Mesodermal cell (in vitro differentiated cells): ENCODE data around the gene POU2AF3.

Experiments
- H3K27ac ChIP-seq: 2 replicates; pipeline ENCODE4 v1.7.0; 2013; ENCODE audit warnings: mild to moderate bottlenecking, low read depth, low read length, moderate library complexity; ENCODE audit not compliant: severe bottlenecking
- H3K36me3 ChIP-seq: 2 replicates; pipeline ENCODE4 v1.7.1; 2013; ENCODE audit warnings: mild to moderate bottlenecking, low read length, moderate library complexity; ENCODE audit not compliant: control insufficient read depth, insufficient read depth
- H3K4me1 ChIP-seq: one replicate; pipeline ENCODE4 v1.7.1; 2013; ENCODE audit warnings: mild to moderate bottlenecking, low read length; ENCODE audit not compliant: insufficient read depth, control insufficient read depth, poor library complexity, severe bottlenecking
- H3K4me3 ChIP-seq: 2 replicates; pipeline ENCODE4 v1.7.0; 2013; ENCODE audit warnings: low read length, control low read depth, mild to moderate bottlenecking; ENCODE audit not compliant: insufficient read depth, poor library complexity, severe bottlenecking; ENCODE audit errors: extremely low read depth
- H3K9me3 ChIP-seq: 2 replicates; pipeline ENCODE4 v1.7.1; 2013; ENCODE audit warnings: mild to moderate bottlenecking, low read length, moderate library complexity; ENCODE audit not compliant: control insufficient read depth
- WGBS, 2 experiments: methylation state at CpG; one replicate each; pipeline ENCODE4 v1.1.5; 2013; ENCODE audit warnings: missing lambda C conversion rate in 2 of 2; ENCODE audit not compliant: insufficient coverage in 2 of 2; 5-methylcytosine and 5-hydroxymethylcytosine counted together

The POU2AF3 gene

DNA sequence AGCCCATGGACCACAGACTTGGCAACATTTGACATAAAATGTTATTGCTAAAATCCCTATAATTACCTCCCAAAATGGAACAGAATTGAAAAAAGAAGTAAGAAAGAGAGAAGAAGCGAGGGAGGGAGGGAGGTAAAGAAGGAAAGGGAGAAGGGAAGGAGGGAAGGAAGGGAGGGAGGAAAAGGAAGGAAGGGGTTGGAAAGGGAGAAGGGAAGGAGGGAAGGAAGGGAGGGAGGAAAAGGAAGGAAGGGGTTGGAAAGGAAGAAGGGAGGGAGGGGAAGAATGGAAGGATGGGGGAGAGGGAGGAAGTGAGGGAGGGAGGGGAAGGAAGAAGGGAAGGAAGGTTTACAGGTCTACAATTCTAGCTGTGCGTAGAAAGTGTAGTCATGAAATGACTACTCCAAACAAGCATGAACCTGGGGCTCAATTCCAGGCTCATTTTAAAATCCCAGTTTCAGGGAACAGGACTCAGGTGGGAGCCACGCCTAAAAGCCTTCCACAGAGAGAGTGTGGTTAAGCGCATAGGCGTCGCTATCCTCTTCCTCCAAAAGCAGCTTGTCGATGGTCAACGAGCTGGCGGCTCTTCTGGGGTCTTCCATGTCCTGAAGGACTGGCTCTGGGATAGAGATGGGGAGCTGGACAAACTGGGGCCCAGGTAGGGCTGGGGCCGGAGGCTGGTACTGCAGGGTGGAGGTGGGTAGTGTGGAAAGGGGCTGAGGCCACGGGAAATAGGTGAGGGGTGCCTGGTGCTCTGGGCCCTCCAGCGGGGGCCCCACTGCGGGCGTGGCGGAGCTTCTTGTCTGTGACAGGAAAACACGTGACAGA lies 55.6 kb downstream of the POU2AF3 start:
- Histone ChIP-seq H3K9me3 (no peaks in the 10 kb centered on the region), H3K36me3 (no peaks in the 10 kb centered on the region), H3K27ac (no peak overlapping the region), H3K4me3 (no peak overlapping the region), H3K4me1 (no peaks in the 10 kb centered on the region)
- 93% methylated on average over 14 to 15 of the region's 16 CpGs for WGBS, 2 experiments

DNA sequence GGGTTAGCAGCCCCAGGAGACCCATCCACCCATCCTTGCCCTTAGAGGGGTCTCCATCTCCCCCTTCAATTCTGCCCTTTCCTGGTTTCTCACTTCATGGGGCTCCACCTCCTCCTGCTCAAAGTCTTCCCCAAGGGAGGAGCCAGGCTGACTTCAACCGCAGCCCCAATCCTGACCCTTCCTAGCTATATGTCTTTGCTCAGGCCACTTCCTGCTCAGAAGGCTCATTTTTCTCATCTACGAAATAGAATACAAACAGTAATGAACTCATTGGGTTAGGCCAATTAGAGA lies 56.2 kb downstream of the POU2AF3 start:
- Histone ChIP-seq H3K27ac (no peak overlapping the region), H3K36me3 (no peaks in the 10 kb centered on the region), H3K9me3 (no peaks in the 10 kb centered on the region), H3K4me3 (no peak overlapping the region), H3K4me1 (no peaks in the 10 kb centered on the region)
- WGBS, 2 experiments: 100% methylated on average over 1 of the region's 2 CpGs

DNA sequence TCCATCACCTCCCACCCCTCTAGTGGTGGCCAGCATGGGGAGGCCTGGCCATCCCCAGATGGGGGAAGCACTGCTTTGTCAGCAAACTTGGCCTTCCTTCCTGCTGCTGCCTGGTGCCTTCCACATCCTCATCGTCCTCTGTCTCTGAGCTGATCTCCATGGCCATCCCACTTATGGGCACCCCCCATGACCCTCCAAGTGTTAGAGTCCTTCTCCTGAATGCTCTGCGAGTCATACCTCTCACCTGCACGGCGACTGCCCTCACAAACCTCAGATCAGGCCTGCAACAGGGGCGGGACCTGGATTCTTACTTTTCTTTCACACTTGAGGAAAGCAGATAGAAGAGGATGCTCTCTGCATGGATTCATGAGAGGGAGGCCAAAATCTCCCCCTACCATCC lies 56.8 kb downstream of the POU2AF3 start:
- Histone ChIP-seq H3K4me1 (no peaks in the 10 kb centered on the region), H3K4me3 (no peak overlapping the region), H3K27ac (no peak overlapping the region), H3K36me3 (no peaks in the 10 kb centered on the region), H3K9me3 (no peaks in the 10 kb centered on the region)
- WGBS, 2 experiments: 83 to 100% methylated on average over 1 to 2 of the region's 5 CpGs

DNA sequence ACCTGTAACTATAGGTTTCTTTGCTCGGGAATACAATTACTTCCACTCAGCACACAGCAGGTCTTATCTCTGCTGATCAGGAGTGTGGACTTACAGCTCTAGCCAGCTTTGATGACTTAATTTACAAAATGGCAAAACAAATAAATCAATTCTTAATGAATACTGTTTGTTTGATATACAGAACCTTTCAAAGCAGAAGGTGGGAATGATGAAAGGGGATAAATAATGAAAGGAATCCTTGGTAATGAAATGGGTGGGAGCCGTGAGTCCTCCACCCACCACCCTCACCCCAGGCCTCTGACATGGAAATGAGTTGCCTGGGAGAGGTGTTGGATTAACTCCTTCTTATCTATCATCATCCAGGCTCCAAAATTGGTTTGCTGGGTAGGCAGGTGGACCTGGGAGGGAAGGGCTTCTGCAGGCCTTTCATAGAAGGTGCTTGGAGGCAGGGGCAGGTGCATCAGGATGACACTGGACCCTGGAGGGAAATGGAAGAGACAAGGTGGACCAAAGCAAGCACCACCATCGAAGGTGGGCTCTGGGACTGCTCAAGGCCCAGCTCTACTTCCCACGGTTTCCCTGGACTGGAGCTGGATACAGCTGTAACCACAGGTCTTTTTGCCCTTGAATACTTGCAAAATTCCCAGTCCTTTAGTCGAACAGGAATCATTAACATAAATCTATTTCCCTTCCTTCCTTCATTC lies 57.8 kb downstream of the POU2AF3 start:
- no peak overlapping the region for H3K27ac ChIP-seq
- H3K36me3 ChIP-seq: no peaks in the 10 kb centered on the region
- no peak overlapping the region for H3K4me3 ChIP-seq
- no peaks in the 10 kb centered on the region for H3K4me1 ChIP-seq
- no peaks in the 10 kb centered on the region for H3K9me3 ChIP-seq
- 91 to 94% methylated on average over 2 to 4 of the region's 5 CpGs for WGBS, 2 experiments

DNA sequence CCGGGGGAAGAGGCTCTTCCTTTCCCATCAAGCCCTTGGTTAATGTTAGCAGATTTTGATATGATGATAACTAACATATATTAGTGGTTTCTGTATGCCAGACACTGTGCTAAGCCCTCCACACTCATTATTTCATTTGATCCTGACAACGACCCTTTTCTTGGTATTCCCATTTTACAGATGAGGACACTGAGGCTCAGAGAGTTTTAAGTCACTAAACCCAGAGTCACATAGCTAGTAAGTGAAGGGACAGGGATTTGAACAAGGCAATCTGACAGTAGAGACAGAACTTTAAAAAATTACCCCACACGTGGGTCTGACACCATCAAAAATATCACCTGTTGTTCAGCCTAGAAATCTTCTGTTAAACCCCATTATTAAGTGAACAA lies 58.3 kb downstream of the POU2AF3 start:
- Histone ChIP-seq H3K4me3 (no peak overlapping the region), H3K36me3 (no peaks in the 10 kb centered on the region), H3K4me1 (no peaks in the 10 kb centered on the region), H3K27ac (no peak overlapping the region), H3K9me3 (no peaks in the 10 kb centered on the region)
- 40 to 67% methylated on average over 1 of the region's 3 CpGs for WGBS, 2 experiments

DNA sequence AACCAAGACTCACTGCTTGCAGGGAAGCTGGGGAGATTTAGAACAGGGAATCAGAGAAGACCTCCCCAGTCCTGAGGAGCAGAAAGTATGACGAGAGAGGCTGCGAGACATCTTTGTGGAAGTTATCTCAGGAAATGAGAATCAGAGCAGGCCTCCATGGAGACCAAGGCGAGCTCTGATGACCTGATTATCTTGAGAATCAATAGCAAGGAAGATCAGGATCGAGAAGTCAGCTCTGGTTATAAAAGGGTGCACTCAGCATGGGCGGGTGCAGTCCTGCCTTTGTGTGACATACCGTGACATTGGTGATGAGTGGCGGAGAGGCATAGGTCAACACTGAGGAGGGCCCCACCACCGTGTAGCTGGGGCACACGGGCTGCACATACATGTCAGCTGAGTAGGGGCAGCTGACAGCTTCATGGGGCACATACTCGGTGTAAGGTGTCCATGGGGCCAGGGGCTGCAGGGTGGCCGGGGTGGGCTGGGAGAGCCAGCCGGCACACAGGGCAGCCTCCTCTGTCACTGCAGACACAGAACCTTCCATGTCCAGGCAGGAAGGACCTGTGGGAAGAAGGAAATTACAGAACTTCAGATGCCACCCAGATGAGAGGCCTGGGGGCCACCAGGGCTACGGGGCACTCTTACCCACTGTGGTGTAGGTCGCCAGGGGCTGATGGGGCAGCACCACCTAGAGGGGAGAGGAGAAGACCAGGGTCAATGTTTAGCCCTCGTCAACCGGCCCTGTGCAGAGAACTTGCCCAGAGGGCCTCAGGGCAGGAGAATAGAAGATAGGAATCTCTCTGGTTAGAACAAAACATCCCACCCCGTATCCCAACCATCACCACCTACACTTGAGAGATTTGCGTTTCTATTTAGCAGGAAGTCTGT lies 59.0 kb downstream of the POU2AF3 start:
- Histone ChIP-seq H3K9me3 (no peaks in the 10 kb centered on the region), H3K27ac (no peak overlapping the region), H3K4me3 (no peak overlapping the region), H3K4me1 (no peaks in the 10 kb centered on the region), H3K36me3 (no peaks in the 10 kb centered on the region)
- WGBS, 2 experiments: 90 to 94% methylated on average over 14 to 16 of the region's 18 CpGs
